IPS-NIHi7 (cell line): Measurements from ENCODE around the gene LYRM2.

ENCODE experiments used
- DNase-seq: peaks from one replicate; pipeline ENCODE4 v3.0.0; 2012; ENCODE audit warnings: mixed read lengths; ENCODE audit errors: extremely low spot score

The LYRM2 gene, protein sequence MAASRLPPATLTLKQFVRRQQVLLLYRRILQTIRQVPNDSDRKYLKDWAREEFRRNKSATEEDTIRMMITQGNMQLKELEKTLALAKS

DNA sequence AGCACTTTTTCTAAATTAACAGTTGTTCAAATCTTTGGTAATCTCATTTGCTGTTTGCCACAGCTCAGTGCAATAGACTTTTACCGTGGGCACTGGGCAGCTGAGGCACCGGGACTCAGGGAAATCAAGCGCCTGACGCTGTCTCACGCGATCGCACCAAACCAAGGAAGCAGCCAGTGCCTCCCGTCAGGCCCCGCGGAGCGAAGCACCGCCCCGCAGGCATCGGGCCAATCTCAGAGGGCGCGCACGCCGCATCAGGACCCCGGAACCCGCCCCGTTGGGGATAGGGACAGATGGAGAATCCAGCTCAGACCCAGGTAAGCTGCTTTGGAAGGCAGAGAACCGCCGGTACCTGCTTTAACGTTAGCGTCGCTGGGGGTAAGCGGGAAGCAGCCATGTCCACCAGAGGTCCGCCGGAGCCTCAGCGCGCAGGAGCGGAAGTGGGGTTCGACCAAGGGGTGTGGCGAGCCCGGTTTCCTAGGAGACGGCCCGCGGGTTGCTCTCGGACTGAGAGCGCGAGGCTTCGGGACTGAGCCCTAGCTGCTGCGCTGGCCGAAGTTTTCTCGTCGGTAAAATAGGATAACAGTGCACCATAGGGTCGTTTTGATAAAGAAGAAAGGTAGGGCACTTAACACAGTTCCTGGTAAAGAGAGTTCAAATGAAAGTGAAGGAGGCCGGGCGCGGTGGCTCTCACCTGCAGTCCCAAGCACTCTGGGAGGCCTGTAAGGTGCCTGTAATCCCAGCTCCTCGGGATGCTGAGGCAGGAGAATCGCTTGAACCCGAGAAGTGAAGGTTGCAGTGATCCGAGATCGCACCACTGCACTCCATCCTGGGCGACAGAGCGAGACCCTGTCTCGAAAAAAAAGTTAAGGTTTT, at the start of gene LYRM2:
TSS of gene LYRM2 (minus strand) at position 428 of the 876 bp plus-strand sequence. CDS start at position 397, 31 bp downstream.
- DNase-seq: peak; percentile 96

DNA sequence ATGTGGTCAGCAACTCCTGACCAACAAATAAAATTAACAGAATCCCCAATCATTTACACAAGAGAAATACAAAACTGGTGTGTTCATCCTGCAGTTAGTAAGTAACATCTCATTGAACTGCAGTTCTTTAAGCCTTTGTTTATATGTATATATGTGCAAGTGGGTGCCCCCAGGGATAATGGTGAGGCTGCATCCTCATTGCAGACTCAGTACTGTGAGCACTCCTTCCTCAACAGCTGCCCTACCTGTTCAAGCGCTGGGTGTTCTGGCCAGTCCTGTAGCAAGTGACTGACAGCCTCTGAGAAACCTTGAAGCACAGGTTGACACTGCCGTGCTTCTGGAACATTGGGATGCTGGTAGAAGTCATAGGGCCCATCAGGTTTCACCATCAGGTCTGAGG, 49.8 kb upstream of the LYRM2 start:
- no peak for DNase-seq

DNA sequence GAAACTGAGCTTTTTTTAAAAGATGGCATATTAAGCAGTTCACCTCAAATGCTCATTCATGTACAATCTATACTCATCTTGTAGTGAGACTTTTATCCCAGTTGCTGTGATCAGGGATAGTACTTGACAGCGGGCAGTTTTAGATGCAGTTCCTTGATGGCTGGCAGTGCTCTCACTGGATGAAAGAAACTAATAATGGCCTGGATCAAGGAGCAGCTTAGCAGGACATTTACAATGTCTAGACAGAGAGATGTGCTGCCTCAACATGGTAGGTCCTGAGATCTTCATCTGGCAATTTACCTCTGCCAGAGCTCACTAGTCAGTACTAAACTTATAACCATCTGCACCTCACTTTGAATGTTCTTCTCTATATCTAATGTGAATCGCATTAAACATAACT, 46.8 kb upstream of the LYRM2 start:
- no peak for DNase-seq

DNA sequence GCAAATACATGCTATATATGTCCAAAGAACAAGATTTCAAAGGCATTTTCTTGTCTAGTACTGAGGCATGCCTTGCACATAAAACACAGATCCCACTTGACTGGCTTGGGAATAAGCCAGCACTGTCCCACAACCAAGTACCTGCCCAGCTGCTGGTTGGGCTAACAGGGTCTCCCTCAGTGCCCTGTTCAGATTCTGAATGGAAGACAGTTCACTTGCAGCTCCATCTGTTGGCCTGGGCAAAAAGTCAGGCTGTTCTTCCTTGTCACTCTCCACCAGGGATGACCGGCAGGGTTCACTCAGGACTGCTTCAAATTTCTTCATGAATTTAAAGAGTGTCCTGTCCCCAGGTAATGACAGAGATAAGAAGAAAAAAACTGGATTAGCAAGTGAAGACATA, 44.4 kb upstream of the LYRM2 start:
- DNase-seq: no peak

DNA sequence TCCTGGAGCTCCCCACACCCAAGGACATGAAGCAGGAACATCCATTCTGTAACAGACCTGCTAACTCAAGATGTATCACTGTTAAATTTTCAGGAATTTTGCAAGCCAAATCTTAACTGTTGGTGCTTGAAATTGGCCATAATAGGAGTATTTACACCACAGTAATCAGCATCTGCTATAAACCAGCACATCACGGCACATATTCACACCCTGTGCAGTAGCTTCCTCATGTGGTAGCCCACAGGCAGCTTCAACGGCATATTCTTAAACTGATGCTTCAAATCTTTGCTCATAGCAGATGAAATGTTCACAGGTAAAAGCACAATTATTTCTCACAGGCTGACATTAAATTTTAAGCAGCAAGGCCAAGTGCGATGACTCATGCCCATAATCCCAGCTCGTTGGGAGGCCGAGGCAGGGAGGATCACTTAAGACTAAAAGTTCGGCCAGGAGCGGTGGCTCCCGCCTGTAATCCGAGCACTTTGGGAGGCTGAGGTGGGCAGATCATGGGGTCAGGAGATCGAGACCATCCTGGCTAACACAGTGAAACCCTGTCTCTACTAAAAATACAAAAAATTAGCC, 43.5 kb upstream of the LYRM2 start:
- no peak for DNase-seq

DNA sequence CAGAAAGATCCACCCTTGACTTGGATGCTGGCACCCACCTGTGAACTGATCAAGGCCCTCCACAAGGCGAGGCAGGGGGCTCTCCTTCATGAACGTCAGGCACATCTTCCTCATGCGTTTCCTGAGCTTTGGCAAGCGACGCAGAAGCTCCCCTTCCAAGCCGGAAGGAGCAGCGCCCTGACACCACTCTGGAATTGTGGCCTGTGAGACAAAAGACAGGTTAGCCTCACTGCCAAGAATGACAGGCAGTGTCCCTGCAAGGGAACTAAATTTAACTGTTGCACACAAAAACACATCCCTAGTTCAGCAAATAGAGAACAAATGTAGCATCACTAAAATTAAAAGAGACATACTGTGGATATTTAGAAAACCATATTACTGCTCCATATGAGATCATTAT, 42.0 kb upstream of the LYRM2 start:
- no peak for DNase-seq

DNA sequence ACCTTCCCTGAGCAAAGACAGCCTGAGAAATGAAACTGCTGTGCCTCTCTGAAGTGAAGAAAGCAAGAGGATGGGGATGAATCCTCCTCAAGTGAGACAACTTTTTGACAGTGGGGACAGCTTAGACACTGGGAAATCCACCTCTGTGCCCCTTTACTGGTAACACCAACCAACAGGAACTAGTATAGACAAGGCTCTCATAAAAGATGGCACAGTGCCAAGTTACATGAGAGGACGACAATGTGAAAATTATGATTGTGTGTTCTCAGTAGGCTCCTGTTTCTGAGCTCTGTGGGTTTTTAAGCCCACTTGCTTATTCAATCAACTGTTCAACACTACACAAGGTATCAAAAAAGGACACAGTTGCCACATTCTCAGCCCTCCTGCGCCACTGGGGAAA, 41.6 kb upstream of the LYRM2 start:
- DNase-seq: no peak

DNA sequence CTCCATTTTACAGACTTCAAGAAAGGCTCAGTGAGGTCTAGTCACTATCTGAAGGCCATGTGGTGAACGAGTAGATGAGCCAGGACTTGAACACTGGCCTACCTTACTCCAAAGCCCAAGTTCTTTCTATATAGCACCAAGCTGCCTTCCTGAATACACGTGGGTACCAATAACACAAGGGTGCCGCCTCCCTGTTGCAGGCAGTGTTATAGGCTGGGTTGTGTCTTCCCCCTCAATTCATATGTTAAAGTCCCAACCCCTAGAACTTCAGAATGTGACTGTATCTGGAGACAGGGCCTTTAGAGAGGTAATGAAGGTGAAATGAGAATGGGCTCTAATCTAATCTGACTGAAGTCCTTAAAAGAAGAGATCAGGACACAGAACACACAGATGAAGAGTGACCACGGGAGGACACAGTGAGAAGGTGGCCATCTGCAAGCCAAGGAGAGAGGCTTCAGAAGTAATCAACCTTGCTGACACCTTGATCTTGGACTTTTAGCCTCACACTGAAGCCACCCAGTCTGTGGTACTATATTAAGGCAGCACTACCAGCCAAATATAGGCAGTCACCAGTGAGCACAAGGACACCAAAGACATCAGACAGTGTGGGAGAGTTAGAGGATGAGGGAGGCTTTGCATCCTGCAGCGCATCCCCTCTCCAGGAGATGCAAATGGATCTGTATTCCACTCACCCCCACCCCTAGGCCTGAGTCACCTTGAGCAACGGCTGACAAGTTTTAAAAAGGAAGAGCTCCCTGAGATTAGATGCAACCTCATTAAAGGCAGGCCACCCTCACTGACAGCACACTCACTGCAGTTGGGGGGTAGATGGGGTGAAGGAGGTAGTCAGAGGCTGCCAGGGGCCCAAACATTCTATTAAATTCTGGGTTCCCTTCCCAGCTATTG, 40.9 kb upstream of the LYRM2 start:
- DNase-seq: no peak

DNA sequence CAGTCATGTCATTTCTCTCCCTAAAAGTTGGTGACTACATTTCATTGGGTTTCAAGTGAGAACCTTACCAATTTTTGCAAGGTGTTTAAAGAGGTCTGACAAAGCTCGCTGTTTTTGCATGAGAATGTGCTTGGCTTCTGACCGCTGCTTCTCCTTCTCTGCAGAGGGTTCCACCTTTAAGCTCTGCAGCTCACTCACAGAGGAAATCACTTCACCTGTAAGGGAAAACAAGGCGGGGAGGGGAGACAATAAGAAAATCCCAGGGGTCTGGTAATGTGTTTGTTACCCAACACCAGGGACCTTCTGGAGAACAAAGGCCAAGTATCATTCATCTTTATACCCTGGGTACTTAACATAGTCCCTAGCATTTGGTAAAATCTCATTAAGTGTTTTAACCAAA, 40.0 kb upstream of the LYRM2 start:
- no peak for DNase-seq

DNA sequence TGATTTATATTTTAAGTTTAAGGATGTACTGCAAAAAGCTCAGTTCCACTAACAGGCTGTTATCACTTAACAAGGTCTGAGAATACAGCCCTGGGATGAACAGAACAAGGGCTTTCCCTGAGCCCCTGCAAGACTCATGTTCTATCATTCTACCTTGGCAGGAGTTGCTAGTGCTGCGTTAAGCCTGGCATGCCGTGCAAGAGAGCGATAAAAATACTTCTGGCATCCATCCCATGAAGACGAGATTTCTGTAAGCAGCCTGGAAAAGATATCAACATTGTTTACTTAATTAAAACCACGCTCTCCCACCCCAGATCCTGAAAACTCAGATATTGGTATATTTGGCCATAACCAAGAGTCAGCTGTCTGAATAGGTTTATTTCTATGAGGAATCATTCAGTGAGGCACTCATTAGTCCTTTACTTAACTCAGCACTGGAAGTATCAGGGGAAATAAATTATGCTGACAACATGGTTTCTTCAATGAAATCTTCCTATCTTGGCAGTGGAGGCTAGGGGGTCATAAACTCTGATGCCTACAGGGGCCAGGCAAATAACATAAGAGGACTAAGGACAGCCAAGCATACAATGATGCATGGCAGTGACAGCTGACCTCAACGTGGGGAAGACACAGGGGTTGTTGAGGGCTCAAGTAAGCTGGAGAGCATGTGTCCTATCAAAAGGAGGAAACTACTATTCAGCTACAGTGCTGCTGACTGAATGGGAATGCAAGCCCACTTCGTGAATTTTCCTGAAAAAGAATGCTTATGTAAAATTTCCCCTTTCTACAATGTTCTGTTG, 37.6 kb upstream of the LYRM2 start:
- DNase-seq: no peak

DNA sequence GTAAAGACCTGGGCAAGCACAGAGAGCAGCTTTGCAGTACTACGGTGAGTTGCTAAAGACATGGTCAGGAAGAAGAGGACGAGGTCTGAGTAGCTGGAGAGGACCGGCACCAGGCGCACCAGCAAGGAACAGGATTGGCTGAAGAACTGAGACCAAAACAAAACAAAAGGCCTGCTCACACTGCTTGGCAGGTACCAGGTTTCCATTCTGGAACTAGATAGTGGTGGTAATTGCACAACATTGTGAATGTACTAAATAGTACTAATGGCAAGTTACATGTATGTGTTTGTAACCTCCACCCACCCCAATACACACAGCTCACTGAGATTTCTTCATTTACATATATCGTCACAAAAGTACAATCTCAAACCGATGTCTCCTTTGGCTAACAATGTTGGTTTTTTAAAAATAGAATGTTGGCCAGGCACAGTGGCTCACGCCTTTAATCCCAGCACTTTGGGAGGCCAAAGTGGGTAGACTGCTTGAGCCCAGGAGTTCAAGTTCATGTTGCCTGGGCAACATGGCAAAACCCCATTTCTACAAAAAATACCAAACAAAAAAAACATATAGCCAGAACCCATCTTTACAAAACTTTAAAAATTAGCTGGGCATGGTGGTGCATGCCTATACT, 32.5 kb upstream of the LYRM2 start:
- DNase-seq: no peak

DNA sequence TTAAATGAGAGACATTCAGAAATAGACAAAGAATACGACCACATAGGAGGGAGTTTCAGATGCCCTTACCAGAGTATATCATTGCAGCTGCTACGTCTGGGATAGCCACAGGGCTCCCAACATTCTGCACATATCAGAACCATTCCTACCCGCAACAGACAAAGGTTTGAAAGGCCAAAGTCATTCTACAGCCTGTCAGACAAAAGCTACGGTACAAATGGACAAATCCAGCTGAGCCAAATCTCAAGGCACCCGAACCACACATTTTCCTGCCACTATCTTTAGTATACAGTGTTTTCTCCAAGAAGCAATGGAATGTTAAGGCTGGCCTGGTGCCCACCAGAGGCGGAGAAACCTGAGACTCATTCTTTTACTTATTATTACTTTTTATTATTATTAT, 30.5 kb upstream of the LYRM2 start:
- no peak for DNase-seq

DNA sequence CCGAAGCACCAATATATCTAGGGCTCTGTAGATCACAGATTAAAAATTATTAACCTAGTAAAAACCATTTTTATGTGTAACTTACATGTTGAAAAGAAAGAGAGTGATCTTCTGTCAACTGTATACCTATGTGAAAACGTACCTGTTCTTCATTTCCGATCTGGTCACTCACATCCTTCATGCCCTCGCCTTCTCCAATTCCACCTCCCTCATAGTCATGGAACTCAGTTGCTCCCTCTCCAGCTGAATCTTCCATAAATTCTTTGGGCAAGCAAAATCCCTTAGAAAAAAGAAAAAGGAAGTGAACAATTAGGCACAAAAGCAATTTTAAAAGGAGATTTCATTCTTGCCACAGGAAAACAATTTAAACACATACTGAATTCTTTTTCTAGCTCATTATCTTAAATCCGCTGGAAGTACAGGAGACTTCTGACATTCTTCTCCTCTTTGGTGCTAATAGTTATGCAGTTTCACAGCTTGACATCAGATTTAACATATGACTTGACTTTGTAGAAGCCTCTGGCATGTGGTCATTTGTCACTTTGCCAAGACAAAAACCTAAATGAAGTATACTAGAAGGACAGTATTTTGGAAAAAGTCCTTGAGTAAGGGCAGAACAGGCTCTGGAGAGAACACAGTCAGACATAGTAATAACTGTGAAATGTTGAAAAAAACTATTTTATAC, 29.5 kb upstream of the LYRM2 start:
- peak; percentile 36 for DNase-seq

DNA sequence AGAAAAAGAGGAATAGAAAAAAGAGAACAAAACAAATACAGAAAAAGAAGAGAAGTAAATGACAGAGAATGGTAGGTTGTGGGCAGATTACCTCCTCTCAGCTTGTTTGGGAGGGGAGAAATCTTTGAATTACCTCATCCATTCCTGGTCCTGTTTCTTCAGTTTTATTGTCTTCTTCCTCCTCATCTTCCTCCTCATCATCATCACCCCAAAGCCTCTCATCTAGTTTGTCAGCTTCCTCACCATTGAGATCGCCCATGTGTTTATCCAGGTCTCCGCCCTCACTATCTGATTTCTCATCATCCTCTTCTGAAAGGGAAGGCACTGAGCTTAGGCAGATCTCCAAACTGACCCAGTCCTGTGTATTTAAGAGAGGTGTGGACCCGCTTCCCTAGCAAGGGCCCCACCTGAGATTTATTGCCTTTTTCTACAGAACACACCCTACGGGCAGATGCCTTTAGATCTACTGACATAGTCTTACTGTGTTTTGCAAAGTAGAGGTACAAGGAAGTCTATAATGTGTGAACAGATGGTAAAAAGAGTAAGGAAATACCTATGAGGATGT, 24.2 kb upstream of the LYRM2 start:
- no peak for DNase-seq

DNA sequence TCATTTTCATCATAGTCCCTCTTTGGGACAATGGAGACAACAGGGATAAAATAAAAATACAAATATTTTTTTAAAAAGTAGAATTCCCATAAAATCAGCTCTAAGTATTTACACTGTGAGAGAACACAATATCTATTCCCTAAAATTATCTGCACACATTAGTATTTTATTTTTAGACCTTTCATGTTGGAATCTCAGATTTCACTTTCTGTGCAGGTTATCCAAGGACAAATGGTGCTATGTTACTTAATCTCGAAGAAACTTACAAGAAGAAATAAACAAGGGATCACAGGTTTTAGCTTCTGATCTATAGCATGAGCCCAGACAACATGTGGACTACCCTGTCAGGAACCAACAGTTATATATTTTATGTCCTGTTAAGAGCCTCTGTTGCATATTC, 23.0 kb upstream of the LYRM2 start:
- DNase-seq: no peak

DNA sequence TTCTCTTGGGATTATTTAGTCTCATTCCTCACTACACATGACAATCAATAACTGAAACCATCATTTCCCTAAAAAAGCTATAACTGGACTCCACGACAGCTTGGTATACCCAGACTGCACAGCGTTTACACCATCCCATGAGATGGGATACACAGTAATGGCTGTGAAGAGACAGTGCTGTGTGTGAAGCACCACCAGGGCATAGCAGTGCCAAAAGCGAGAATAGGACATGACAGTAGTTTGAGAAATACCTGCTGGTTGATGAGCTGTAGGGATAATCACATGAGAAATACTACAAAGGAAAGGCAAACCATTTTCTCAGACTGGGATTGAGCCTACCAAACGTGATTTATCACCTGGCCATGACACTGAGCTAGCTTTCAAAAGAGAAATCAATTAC, 22.4 kb upstream of the LYRM2 start:
- no peak for DNase-seq

DNA sequence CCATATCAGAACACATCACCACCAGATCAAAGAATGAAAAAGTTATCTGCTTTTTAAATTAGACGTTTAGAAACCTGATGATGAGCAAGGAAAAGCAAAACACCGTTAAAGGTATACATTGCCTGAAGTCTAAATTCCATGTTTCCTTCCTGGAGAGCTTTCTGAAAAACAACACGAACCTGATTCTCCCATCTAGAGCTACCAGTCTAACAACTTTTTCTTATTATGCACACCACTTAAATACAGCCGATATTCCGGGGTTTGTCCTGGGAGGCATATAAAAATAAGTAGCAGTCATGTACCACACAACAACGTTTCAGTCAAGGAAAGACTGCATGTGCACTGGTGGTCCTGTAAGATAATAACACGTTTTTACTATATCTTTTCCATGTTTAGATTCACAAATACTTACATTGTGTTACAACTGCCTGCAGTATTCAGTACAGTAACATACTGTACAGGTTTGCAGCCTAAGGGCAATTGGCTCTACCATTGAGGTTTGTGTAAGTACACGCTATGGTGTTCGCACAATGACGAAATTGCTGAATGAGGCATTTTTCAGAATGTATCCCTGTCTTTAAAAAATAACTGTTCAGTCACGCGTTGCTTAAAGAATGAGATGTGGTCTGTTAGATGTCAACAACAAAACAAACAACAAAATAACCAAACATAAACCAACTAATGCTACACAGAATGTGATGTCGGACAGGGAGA, 19.1 kb upstream of the LYRM2 start:
- DNase-seq: no peak

DNA sequence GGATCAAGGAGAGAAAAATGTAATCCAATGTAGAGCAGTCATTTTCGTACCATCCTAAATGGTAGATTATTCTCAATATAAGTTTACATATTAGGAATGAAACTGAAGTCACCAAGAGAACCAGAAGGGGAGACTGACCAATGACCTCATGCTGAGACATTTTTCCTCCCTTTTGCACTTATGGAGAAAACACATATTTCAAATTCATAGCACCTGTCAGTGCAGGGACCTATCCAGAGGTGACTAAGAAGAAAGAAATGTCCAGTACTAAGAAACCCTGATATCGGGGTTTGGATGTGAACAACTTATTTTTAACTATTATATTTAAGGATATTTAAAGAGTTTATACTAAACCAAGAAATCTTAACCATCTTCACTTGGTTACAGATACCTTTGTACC, 16.6 kb upstream of the LYRM2 start:
- DNase-seq: no peak

DNA sequence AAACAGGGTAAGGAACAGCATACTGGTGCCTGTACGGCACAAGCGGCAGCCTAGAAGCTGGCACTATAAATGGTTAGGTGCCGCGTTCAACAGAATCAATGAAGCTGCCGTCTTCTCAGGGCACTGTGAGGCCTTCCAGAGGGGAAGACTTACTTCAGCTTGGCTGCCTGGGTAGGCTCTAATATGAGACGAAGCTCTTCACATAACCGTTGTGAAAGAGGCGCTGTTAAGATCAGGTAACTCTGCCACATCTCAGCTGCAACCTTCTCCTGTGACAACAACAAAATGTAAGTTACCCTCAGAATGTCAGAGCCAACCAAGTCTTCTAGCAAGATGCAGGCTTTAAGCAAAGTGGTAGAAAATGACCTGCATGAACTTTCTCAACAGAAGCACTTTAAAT, 12.0 kb upstream of the LYRM2 start:
- DNase-seq: no peak
